NB4 (cell line): Measurements from ENCODE around the gene B3GLCT.

Source experiments
- CTCF ChIP-seq: IDR thresholded peaks from one replicate; pipeline ENCODE4 v1.5.1; 2012; ENCODE audit warnings: low read depth, low read length
- MYC ChIP-seq: IDR thresholded peaks from 2 replicates; pipeline ENCODE4 v1.6.1; 2011; ENCODE audit warnings: low read depth, low read length
- POLR2A ChIP-seq: IDR thresholded peaks from 2 replicates; pipeline ENCODE4 v1.6.1; 2011; ENCODE audit warnings: mild to moderate bottlenecking; ENCODE audit not compliant: insufficient read length; ENCODE audit errors: extremely low read depth

GRCh38 chr13:31311921-31312320 lies 112.1 kb downstream of the B3GLCT start:
- TF ChIP-seq CTCF (no peak), POLR2A (no peak), MYC (no peak)
